ENCODE results near the gene ART4.

DNA sequence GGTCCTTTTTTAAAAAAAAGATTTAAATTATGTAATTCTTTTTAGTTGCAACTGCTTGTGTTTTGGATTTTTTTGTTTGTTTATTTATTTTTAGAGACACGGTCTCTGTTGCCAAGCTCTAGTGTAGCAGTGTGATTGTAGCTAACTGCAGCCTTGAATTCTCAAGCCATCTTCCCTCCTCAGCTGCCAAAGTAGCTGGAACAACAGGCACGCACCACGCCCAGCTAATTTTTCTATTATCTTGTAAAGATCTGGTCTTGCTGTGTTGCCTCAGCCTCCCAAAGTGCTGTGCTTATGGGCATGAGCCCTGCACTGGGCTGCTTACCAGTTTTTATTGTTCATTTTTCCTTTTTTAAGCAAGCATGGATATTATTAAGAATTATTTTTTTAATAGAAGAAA is 10.6 kb upstream of the ART4 start:
- TF ChIP-seq POLR2A (IDR thresholded peaks at IDR 0.05), result no peak
- TF ChIP-seq, protein P1, sequence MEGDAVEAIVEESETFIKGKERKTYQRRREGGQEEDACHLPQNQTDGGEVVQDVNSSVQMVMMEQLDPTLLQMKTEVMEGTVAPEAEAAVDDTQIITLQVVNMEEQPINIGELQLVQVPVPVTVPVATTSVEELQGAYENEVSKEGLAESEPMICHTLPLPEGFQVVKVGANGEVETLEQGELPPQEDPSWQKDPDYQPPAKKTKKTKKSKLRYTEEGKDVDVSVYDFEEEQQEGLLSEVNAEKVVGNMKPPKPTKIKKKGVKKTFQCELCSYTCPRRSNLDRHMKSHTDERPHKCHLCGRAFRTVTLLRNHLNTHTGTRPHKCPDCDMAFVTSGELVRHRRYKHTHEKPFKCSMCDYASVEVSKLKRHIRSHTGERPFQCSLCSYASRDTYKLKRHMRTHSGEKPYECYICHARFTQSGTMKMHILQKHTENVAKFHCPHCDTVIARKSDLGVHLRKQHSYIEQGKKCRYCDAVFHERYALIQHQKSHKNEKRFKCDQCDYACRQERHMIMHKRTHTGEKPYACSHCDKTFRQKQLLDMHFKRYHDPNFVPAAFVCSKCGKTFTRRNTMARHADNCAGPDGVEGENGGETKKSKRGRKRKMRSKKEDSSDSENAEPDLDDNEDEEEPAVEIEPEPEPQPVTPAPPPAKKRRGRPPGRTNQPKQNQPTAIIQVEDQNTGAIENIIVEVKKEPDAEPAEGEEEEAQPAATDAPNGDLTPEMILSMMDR (IDR thresholded peaks at IDR 0.05), result no peak

All from Peyer's patch (tissue), 4 donors.